HG02588 (cell line): Measurements from ENCODE around the gene RNF113A.
"Not testable (repeated sequence)": the region's sequence is repeated elsewhere in the genome, so short reads cannot be mapped to it uniquely, and the experiment has no call there.

Experiments used
- ATAC-seq: cut with Tn5 transposase; IDR thresholded peaks from one replicate; pipeline ENCODE4 v1.9.1; 2021; ENCODE audit warnings: mild to moderate bottlenecking, moderate library complexity; ENCODE audit not compliant: unreplicated experiment

The RNF113A gene

GRCh38 chrX:119852382-119853353 lies 18.9 kb downstream of the RNF113A start, which contains the start of gene UPF3B:
UPF3B (minus strand) TSS chrX:119852963; CDS start chrX:119852928, 35 bp downstream.
- peak; percentile 96 for ATAC-seq

DNA sequence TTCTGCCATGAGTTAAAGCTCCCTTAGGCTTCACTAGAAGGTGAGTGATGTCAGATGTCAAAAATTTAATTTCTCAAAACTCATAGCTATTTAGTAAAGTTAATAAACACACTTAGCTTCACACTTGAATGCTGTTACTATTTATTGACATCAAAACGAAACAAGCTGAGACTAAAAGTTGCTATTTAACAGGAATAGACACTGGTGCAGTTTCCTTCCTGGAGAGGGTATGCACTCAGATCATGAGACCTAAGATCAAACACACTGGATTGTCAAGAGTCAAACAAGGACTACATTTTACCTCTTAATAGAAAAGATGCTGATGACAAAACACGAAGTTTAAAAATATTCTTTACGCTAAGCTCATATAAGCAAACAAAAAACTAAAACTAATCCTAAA lies 37.6 kb downstream of the RNF113A start:
- ATAC-seq: no peak

DNA sequence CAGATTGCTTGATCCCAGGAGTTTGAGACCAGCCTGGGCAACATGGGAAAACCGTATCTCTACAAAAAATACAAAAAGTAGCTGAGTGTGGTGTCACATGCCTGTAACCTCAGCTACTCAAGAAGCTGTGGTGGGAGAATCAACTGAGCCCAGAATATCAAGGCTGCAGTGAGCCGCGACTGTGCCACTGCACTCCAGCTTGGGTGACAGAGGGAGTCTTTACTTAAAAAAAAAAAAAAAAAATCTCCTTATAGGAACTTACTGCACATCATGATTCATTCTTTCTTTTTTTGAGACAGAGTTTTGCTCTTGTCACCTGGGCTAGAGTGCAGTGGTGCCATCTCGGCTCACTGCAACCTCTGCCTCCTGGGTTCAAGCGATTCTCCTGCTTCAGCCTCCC lies 43.1 kb downstream of the RNF113A start:
- no peak for ATAC-seq

DNA sequence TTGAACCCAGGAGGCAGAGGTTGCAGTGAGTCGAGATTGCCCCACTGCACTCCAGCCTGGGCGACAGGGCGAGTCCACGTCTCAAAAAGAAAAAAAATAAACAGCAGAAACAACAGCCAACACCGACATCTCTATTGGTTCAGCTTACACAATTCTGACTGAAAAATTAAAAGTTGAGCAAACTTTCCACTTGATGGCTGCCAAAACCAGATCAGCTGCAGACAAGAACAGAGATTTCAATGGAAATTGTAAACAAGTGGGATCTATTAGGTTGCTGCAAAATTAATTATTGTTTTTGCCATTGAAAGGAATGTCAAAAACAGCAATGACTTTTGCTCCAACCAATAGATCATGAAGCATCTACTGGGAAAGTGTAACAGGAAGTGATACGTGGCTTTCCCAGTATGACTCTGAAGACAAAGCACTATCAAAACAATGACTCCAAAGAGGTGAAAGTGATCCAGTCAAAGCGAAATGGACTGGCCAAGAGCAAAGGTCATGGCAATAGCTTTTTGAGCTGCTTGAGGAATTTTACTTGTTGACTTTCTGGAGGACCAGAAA lies 45.1 kb downstream of the RNF113A start:
- no peak for ATAC-seq

- ATAC-seq: not testable (repeated sequence)
These were observed 47.3 kb downstream of the RNF113A start for GRCh38 chrX:119824221-119824620.

- ATAC-seq: peak; percentile 96
These were observed 49.8 kb downstream of the RNF113A start for GRCh38 chrX:119821703-119822102.
